Kidney epithelial cell (primary cell): Measurements from ENCODE around the gene ACSS3. TPM values are rescaled to one million over a fixed set of nuclear protein-coding genes. Genes with fewer than 3 reads are reported as not detected.
"Not testable (repeated sequence)": the region's sequence is repeated elsewhere in the genome, so short reads cannot be mapped to it uniquely, and the experiment has no call there.

Experiments
- DNase-seq: peaks from one replicate; pipeline ENCODE4 v3.0.0-alpha.2; 2010; ENCODE audit warnings: low read depth
- H3K27me3 ChIP-seq: 2 replicates; pipeline ENCODE4 v1.6.0; 2011; ENCODE audit warnings: low read length; ENCODE audit not compliant: control insufficient read depth, insufficient read depth
- H3K36me3 ChIP-seq: 2 replicates; pipeline ENCODE4 v1.5.1; 2011; ENCODE audit warnings: low read length; ENCODE audit not compliant: control insufficient read depth, insufficient read depth
- H3K4me3 ChIP-seq: 2 replicates; pipeline ENCODE4 v1.5.1; 2011; ENCODE audit warnings: low read depth, mild to moderate bottlenecking, control low read depth, low read length
- CTCF ChIP-seq: IDR thresholded peaks from 2 replicates; pipeline ENCODE4 v1.5.1; 2011; ENCODE audit warnings: mild to moderate bottlenecking, moderate library complexity, low read length, control low read depth, inconsistent platforms; ENCODE audit not compliant: insufficient read depth, poor library complexity, severe bottlenecking
- total RNA-seq: library from RNA; depleted of rRNA; stranded (reverse); fragments of >200 nt; gene quantifications from 2 replicates; pipeline ENCODE4 v1.2.3, GENCODE V29; 2015

Gene ACSS3
- total RNA-seq, 1 donor from 2014 or later: 5.5 TPM

- no peak for DNase-seq
- H3K27me3 ChIP-seq: no peaks in the 10 kb centered on the region
- H3K36me3 ChIP-seq: no peaks in the 10 kb centered on the region
- H3K4me3 ChIP-seq: no peak overlapping the region
- TF ChIP-seq CTCF: no peak
Measured at GRCh38 chr12:81172851-81173250, 95.0 kb downstream of the ACSS3 start.

- H3K4me3 ChIP-seq: no peak overlapping the region
Measured at GRCh38 chr12:81174664-81175063, 96.8 kb downstream of the ACSS3 start.

GRCh38 chr12:81176796-81177195 is 98.9 kb downstream of the ACSS3 start:
- no peak for DNase-seq
- Histone ChIP-seq H3K27me3 (no peaks in the 10 kb centered on the region), H3K4me3 (no peak overlapping the region), H3K36me3 (no peaks in the 10 kb centered on the region)
- TF ChIP-seq CTCF: no peak

More at GRCh38 chr12:81174664-81175063, 96.8 kb downstream of the ACSS3 start:
- Histone ChIP-seq H3K27me3 (no peaks in the 10 kb centered on the region), H3K36me3 (no peaks in the 10 kb centered on the region)
- TF ChIP-seq CTCF: no peak
- no peak for DNase-seq

- no peak for DNase-seq
- no peak for TF ChIP-seq CTCF
- no peaks in the 10 kb centered on the region for H3K27me3 ChIP-seq
- H3K36me3 ChIP-seq: no peaks in the 10 kb centered on the region
- no peak overlapping the region for H3K4me3 ChIP-seq
Measured at GRCh38 chr12:81181691-81182090, 103.8 kb downstream of the ACSS3 start.

GRCh38 chr12:81187686-81188085 is 109.8 kb downstream of the ACSS3 start:
- no peak overlapping the region for H3K4me3 ChIP-seq
- H3K36me3 ChIP-seq: no peaks in the 10 kb centered on the region
- H3K27me3 ChIP-seq: no peaks in the 10 kb centered on the region
- TF ChIP-seq CTCF: no peak
- DNase-seq: no peak

- no peak for DNase-seq
- Histone ChIP-seq H3K4me3 (no peak overlapping the region), H3K36me3 (no peaks in the 10 kb centered on the region), H3K27me3 (no peaks in the 10 kb centered on the region)
- TF ChIP-seq CTCF: no peak
Measured at GRCh38 chr12:81196595-81196994, 118.7 kb downstream of the ACSS3 start.

- not testable (repeated sequence) for H3K36me3 ChIP-seq, H3K27me3 ChIP-seq, H3K4me3 ChIP-seq, DNase-seq
Measured at GRCh38 chr12:81200561-81200960, 122.7 kb downstream of the ACSS3 start.
